OCI-LY1 (cell line): Measurements from ENCODE around the gene CARD11.

Experiments used
- H2AFZ ChIP-seq: fragments of 200-600 bp; sonication (generic), shearing (Covaris generic); 2 replicates; pipeline ENCODE4 v1.6.0; 2014; ENCODE audit warnings: antibody characterized with exemption, mild to moderate bottlenecking, low read length
- H3F3A ChIP-seq: fragments of 200-600 bp; sonication (generic), shearing (Covaris generic); 2 replicates; pipeline ENCODE4 v1.6.0; 2014; ENCODE audit warnings: mild to moderate bottlenecking, antibody characterized with exemption, low read length, moderate library complexity; ENCODE audit not compliant: insufficient read depth
- H3K27ac ChIP-seq: fragments of 200-600 bp; sonication (generic); 2 replicates; pipeline ENCODE4 v1.5.1; 2014; ENCODE audit warnings: low read length, mixed run types, mild to moderate bottlenecking, low read depth; ENCODE audit not compliant: poor library complexity, severe bottlenecking
- H3K27me3 ChIP-seq: fragments of 200-600 bp; sonication (generic); 2 replicates; pipeline ENCODE4 v1.6.0; 2014; ENCODE audit warnings: antibody characterized with exemption, mild to moderate bottlenecking, low read length, moderate library complexity; ENCODE audit not compliant: insufficient read depth
- H3K36me3 ChIP-seq: fragments of 200-600 bp; sonication (generic); 2 replicates; pipeline ENCODE4 v1.6.1; 2014; ENCODE audit warnings: mild to moderate bottlenecking, antibody characterized with exemption, low read length, moderate library complexity, mixed read lengths; ENCODE audit not compliant: insufficient read depth
- H3K4me1 ChIP-seq: fragments of 200-600 bp; sonication (generic); 2 replicates; pipeline ENCODE4 v1.5.1; 2014; ENCODE audit warnings: mild to moderate bottlenecking, low read length, moderate library complexity; ENCODE audit not compliant: insufficient read depth, severe bottlenecking
- H3K4me2 ChIP-seq: fragments of 200-600 bp; sonication (generic), shearing (Covaris generic); 2 replicates; pipeline ENCODE4 v1.6.1; 2014; ENCODE audit warnings: low read length
- H3K4me3 ChIP-seq: fragments of 200-600 bp; sonication (generic); 2 replicates; pipeline ENCODE4 v1.5.1; 2014; ENCODE audit warnings: low read length, low read depth, mild to moderate bottlenecking, mixed read lengths; ENCODE audit not compliant: poor library complexity, severe bottlenecking
- H3K79me2 ChIP-seq: fragments of 200-600 bp; shearing (Covaris generic); 2 replicates; pipeline ENCODE4 v1.6.1; 2016; ENCODE audit warnings: mixed run types, low read length, mixed read lengths; ENCODE audit not compliant: insufficient read depth
- H3K9ac ChIP-seq: fragments of 200-600 bp; sonication (generic), shearing (Covaris generic); 2 replicates; pipeline ENCODE4 v1.6.1; 2014; ENCODE audit warnings: mild to moderate bottlenecking, low read length, mixed read lengths
- H3K9me2 ChIP-seq: fragments of 200-600 bp; sonication (generic), shearing (Covaris generic); 2 replicates; pipeline ENCODE4 v1.6.1; 2014; ENCODE audit warnings: low read depth, mild to moderate bottlenecking, low read length, mixed read lengths
- H3K9me3 ChIP-seq: fragments of 200-600 bp; shearing (Covaris generic); 2 replicates; pipeline ENCODE4 v1.6.1; 2014; ENCODE audit warnings: low read length, mixed read lengths
- H4K20me1 ChIP-seq: fragments of 200-600 bp; sonication (generic), shearing (Covaris generic); 2 replicates; pipeline ENCODE4 v1.6.0; 2016; ENCODE audit warnings: mild to moderate bottlenecking, low read length; ENCODE audit not compliant: insufficient read depth
- EZH2 ChIP-seq: fragments of 200-600 bp; sonication (generic), shearing (Covaris generic); IDR thresholded peaks from 2 replicates; pipeline ENCODE4 v1.8.0; 2017; ENCODE audit warnings: borderline replicate concordance, mixed run types, mild to moderate bottlenecking, antibody characterized with exemption, low read length, moderate library complexity, mixed read lengths
- TF ChIP-seq, protein P1 (sequence below): fragments of 200-600 bp; sonication (generic), shearing (Covaris generic); IDR thresholded peaks from 2 replicates; pipeline ENCODE4 v1.5.1; 2017; ENCODE audit warnings: mild to moderate bottlenecking, antibody characterized with exemption, low read length, moderate library complexity, mixed read lengths

Gene CARD11

GRCh38 chr7:2856388-2857169 is 187.1 kb downstream of the CARD11 start:
- Histone ChIP-seq H3K4me3 (no peak overlapping the region), H3K36me3 (no peaks in the 10 kb centered on the region), H3K27ac (no peak overlapping the region), H4K20me1 (no peaks in the 10 kb centered on the region), H3K9me3 (no peaks in the 10 kb centered on the region), H3K27me3 (peaks cover 3% of the 10 kb centered on the region; the same call in 1 of the 2 replicates), H3K4me1 (no peaks in the 10 kb centered on the region), H2AFZ (no peak overlapping the region), H3K9me2 (no peaks in the 10 kb centered on the region), H3K4me2 (no peak overlapping the region), H3K9ac (no peak overlapping the region), H3F3A (no peaks in the 10 kb centered on the region), H3K79me2 (no peaks in the 10 kb centered on the region)
- TF ChIP-seq, protein P1, sequence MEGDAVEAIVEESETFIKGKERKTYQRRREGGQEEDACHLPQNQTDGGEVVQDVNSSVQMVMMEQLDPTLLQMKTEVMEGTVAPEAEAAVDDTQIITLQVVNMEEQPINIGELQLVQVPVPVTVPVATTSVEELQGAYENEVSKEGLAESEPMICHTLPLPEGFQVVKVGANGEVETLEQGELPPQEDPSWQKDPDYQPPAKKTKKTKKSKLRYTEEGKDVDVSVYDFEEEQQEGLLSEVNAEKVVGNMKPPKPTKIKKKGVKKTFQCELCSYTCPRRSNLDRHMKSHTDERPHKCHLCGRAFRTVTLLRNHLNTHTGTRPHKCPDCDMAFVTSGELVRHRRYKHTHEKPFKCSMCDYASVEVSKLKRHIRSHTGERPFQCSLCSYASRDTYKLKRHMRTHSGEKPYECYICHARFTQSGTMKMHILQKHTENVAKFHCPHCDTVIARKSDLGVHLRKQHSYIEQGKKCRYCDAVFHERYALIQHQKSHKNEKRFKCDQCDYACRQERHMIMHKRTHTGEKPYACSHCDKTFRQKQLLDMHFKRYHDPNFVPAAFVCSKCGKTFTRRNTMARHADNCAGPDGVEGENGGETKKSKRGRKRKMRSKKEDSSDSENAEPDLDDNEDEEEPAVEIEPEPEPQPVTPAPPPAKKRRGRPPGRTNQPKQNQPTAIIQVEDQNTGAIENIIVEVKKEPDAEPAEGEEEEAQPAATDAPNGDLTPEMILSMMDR = no peak
- no peak for TF ChIP-seq EZH2
